ENCODE data around the gene ZFP1.

- no peak for TF ChIP-seq CTCF (IDR thresholded peaks at IDR 0.05)
- TF ChIP-seq POLR2A (IDR thresholded peaks at IDR 0.05) = no peak
Measured at GRCh38 chr16:75208861-75209505, 60.7 kb downstream of the ZFP1 start.
